H9 (cell line): ENCODE data around the gene GIPC3. TPM values are rescaled to one million over a fixed set of nuclear protein-coding genes. Genes with fewer than 3 reads are reported as not detected.

Experiments used
- DNase-seq: peaks from one replicate; pipeline ENCODE4 v3.0.0-alpha.2; 2017
- H2AFZ ChIP-seq: one replicate; pipeline ENCODE4 v1.6.1; 2013; ENCODE audit warnings: mild to moderate bottlenecking, low read length, control low read depth, moderate library complexity
- H2AK5ac ChIP-seq: 2 replicates; pipeline ENCODE4 v1.6.1; 2013; ENCODE audit warnings: low read length, control low read depth, mixed read lengths; ENCODE audit not compliant: insufficient read length
- H2BK120ac ChIP-seq: one replicate; pipeline ENCODE4 v1.6.1; 2013; ENCODE audit warnings: low read depth, mild to moderate bottlenecking, low read length, control low read depth, inconsistent platforms; ENCODE audit not compliant: poor library complexity, severe bottlenecking
- H2BK12ac ChIP-seq: 2 replicates; pipeline ENCODE4 v1.6.1; 2013; ENCODE audit warnings: low read length, control low read depth, mixed read lengths, low read depth; ENCODE audit not compliant: insufficient read length
- H2BK15ac ChIP-seq: 2 replicates; pipeline ENCODE4 v1.6.1; 2013; ENCODE audit warnings: low read depth, low read length, control low read depth
- H2BK20ac ChIP-seq: one replicate; pipeline ENCODE4 v1.6.1; 2013; ENCODE audit warnings: low read depth, mild to moderate bottlenecking, low read length, control low read depth, inconsistent platforms; ENCODE audit not compliant: poor library complexity, severe bottlenecking
- H2BK5ac ChIP-seq: 2 replicates; pipeline ENCODE4 v1.6.1; 2013; ENCODE audit warnings: low read length, control low read depth, mixed read lengths; ENCODE audit not compliant: insufficient read length
- H3K14ac ChIP-seq: 2 replicates; pipeline ENCODE4 v1.6.1; 2013; ENCODE audit warnings: low read length, control low read depth; ENCODE audit not compliant: insufficient read depth
- H3K18ac ChIP-seq: 2 replicates; pipeline ENCODE4 v1.6.1; 2013; ENCODE audit warnings: low read depth, mild to moderate bottlenecking, mixed read lengths, low read length, control low read depth; ENCODE audit not compliant: insufficient read length
- H3K23ac ChIP-seq: 2 replicates; pipeline ENCODE4 v1.6.1; 2013; ENCODE audit warnings: low read length, control low read depth, mixed read lengths, low read depth; ENCODE audit not compliant: insufficient read length
- H3K23me2 ChIP-seq: 2 replicates; pipeline ENCODE4 v1.6.1; 2013; ENCODE audit warnings: low read depth, mild to moderate bottlenecking, mixed read lengths, low read length, control low read depth; ENCODE audit not compliant: insufficient read length, poor library complexity, severe bottlenecking
- H3K27ac ChIP-seq: 2 replicates; pipeline ENCODE4 v1.5.1; 2013; ENCODE audit warnings: low read length, control low read depth, mixed read lengths, low read depth; ENCODE audit not compliant: insufficient read length
- H3K27me3 ChIP-seq: 2 replicates; pipeline ENCODE4 v1.6.1; 2013; ENCODE audit warnings: low read length, control low read depth, inconsistent platforms; ENCODE audit not compliant: insufficient read depth
- H3K4ac ChIP-seq: 2 replicates; pipeline ENCODE4 v1.6.1; 2013; ENCODE audit warnings: low read depth, mild to moderate bottlenecking, control low read depth, inconsistent platforms, low read length, moderate library complexity
- H3K4me1 ChIP-seq: 2 replicates; pipeline ENCODE4 v1.6.1; 2013; ENCODE audit warnings: low read length, control low read depth, inconsistent platforms; ENCODE audit not compliant: insufficient read depth
- H3K4me2 ChIP-seq: 2 replicates; pipeline ENCODE4 v1.6.1; 2013; ENCODE audit warnings: low read length, control low read depth, mixed read lengths; ENCODE audit not compliant: insufficient read length, insufficient read depth
- H3K56ac ChIP-seq: 2 replicates; pipeline ENCODE4 v1.6.1; 2013; ENCODE audit warnings: low read depth, mild to moderate bottlenecking, mixed read lengths, low read length, control low read depth; ENCODE audit not compliant: insufficient read length
- H3K79me1 ChIP-seq: 2 replicates; pipeline ENCODE4 v1.6.1; 2013; ENCODE audit warnings: low read depth, mild to moderate bottlenecking, moderate library complexity, low read length, control low read depth, inconsistent platforms; ENCODE audit not compliant: insufficient read depth, poor library complexity, severe bottlenecking
- H3K79me2 ChIP-seq: 2 replicates; pipeline ENCODE4 v1.6.1; 2013; ENCODE audit warnings: low read length, control low read depth, inconsistent platforms; ENCODE audit not compliant: insufficient read depth
- H3K9ac ChIP-seq: 2 replicates; pipeline ENCODE4 v1.6.1; 2013; ENCODE audit warnings: low read length, control low read depth, mixed read lengths; ENCODE audit not compliant: insufficient read length; ENCODE audit errors: extremely low read depth
- H3K9me3 ChIP-seq: one replicate; pipeline ENCODE4 v1.6.1; 2013; ENCODE audit warnings: low read depth, low read length, inconsistent platforms; ENCODE audit not compliant: control insufficient read depth
- H3T11ph ChIP-seq: one replicate; pipeline ENCODE4 v1.6.1; 2013; ENCODE audit warnings: mild to moderate bottlenecking, low read length, control low read depth, inconsistent platforms
- H4K20me1 ChIP-seq: one replicate; pipeline ENCODE4 v1.6.1; 2013; ENCODE audit not compliant: control insufficient read depth, insufficient read length, insufficient read depth
- H4K5ac ChIP-seq: 2 replicates; pipeline ENCODE4 v1.6.1; 2013; ENCODE audit warnings: low read depth, mild to moderate bottlenecking, mixed read lengths, low read length, control low read depth; ENCODE audit not compliant: insufficient read length
- H4K8ac ChIP-seq: replicated peaks from 2 replicates; pipeline ENCODE4 v1.6.1; 2013; ENCODE audit warnings: low read length, control low read depth, mixed read lengths, low read depth; ENCODE audit not compliant: insufficient read length
- H4K91ac ChIP-seq: 2 replicates; pipeline ENCODE4 v1.6.1; 2013; ENCODE audit warnings: low read depth, mild to moderate bottlenecking, moderate library complexity, mixed read lengths, low read length, control low read depth; ENCODE audit not compliant: insufficient read length
- H3K27ac Mint-ChIP-seq, 3 experiments: 2 replicates in 2 of 3; 3 replicates in 1 of 3; pipeline ENCODE4 v1.8.0; 2020 to 2021; ENCODE audit warnings: mixed read lengths in 3 of 3, mild to moderate bottlenecking in 1 of 3, moderate library complexity in 1 of 3
- H3K27me3 Mint-ChIP-seq: 2 replicates; pipeline ENCODE4 v1.8.0; 2021; ENCODE audit warnings: low read depth, mild to moderate bottlenecking, moderate library complexity, mixed read lengths
- H3K36me3 Mint-ChIP-seq, 3 experiments: 2 replicates in 2 of 3; 3 replicates in 1 of 3; pipeline ENCODE4 v1.8.0; 2020 to 2021; ENCODE audit warnings: low read depth in 3 of 3, mixed read lengths in 3 of 3; ENCODE audit not compliant: insufficient read depth in 1 of 3
- H3K4me1 Mint-ChIP-seq, 2 experiments: 2 replicates each; pipeline ENCODE4 v1.8.0; 2020; ENCODE audit warnings: mixed read lengths in 2 of 2
- H3K4me3 Mint-ChIP-seq, 2 experiments: 2 replicates in 1 of 2; 3 replicates in 1 of 2; pipeline ENCODE4 v1.8.0; 2020 to 2021; ENCODE audit warnings: mild to moderate bottlenecking in 2 of 2, mixed read lengths in 2 of 2, moderate library complexity in 1 of 2
- H3K9me3 Mint-ChIP-seq, 2 experiments: 2 replicates in 1 of 2; 3 replicates in 1 of 2; pipeline ENCODE4 v1.8.0; 2020; ENCODE audit warnings: mild to moderate bottlenecking in 2 of 2, mixed read lengths in 2 of 2, moderate library complexity in 1 of 2
- CTCF ChIP-seq: fragments of 200-600 bp; sonication (generic); conservative IDR thresholded peaks from 3 replicates; pipeline ENCODE4 v1.8.0; 2021; ENCODE audit warnings: antibody characterized with exemption, mild to moderate bottlenecking
- WGBS: extraction: QIAGEN DNeasy Blood & Tissue Kit; methylation state at CpG from one replicate; pipeline ENCODE4 v1.1.7; 2013; ENCODE audit warnings: missing lambda C conversion rate, low lambda C conversion rate, mixed read lengths; ENCODE audit not compliant: insufficient read length; ENCODE audit errors: extremely low coverage; 5-methylcytosine and 5-hydroxymethylcytosine counted together
- total RNA-seq: library from RNA; stranded (reverse); gene quantifications from 2 replicates; pipeline ENCODE4 v1.2.1, GENCODE V29; 2021

The GIPC3 gene
- total RNA-seq, 1 experiment from 2014 or later, result 1.6 TPM

DNA sequence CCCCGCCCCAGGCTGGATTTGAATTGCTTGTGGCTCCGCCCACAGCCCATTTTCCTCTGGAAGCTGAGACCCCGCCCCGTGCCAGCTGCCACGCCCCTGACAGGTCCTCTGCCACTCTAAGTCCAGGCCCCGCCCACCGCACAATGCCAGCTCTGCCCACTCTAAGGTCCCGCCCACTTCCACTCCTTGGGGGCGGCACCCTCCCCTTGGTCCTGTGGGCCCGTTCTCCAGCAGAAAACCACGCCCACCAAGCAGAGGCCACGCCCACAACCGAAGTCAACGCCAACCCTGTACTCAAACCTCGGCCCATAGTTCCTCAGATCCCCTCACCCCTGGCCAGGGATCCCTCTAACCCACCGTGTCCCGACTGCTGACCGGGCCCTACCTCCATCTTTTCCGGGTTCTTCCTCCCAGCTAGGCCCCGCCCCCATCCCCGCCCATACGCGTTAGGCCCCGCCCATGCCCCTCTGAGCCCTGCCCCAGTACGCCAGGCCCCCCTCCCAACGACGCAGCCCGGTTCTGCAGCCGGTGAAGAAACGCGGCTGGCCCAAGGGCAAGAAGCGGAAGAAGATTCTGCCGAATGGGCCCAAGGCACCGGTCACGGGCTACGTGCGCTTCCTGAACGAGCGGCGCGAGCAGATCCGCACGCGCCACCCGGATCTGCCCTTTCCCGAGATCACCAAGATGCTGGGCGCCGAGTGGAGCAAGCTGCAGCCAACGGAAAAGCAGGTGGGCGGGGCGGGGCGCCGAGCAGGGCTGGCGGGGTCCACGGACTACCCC is 11.2 kb upstream of the GIPC3 start:
- Histone ChIP-seq H4K91ac (no peak overlapping the region), H2AFZ (no peak overlapping the region), H3K4me2 (peak overlapping the region; percentile 61), H3K23ac (no peak overlapping the region), H2AK5ac (no peak overlapping the region), H2BK12ac (no peak overlapping the region), H3T11ph (no peak overlapping the region), H3K79me2 (no peaks in the 10 kb centered on the region), H3K4me1 (no peaks in the 10 kb centered on the region), H3K9me3 (no peaks in the 10 kb centered on the region), H2BK5ac (no peak overlapping the region), H3K18ac (peak overlapping the region; percentile 78), H4K5ac (no peak overlapping the region), H3K27ac (no peak overlapping the region), H3K9ac (no peak overlapping the region), H3K56ac (no peak overlapping the region), H3K14ac (no peak overlapping the region), H4K8ac (no peak overlapping the region), H3K4ac (no peak overlapping the region), H2BK15ac (no peak overlapping the region), H3K23me2 (peaks cover 13% of the 10 kb centered on the region), H2BK120ac (no peak overlapping the region), H4K20me1 (no peaks in the 10 kb centered on the region), H3K79me1 (no peaks in the 10 kb centered on the region), H2BK20ac (no peak overlapping the region), H3K27me3 (no peaks in the 10 kb centered on the region)
- Mint-ChIP-seq H3K36me3 (peaks cover 8 to 10% (median 9%) of the 10 kb centered on the region in 3 experiments), H3K4me1 (peaks cover 13 to 26% of the 10 kb centered on the region in 2 experiments), H3K4me3 (peak overlapping the region; percentile 73 to 87), H3K27ac (peak overlapping the region in 2 of 3 experiments; percentile 79 to 95; a peak in 4 of 7 replicates), H3K27me3 (peaks cover 7% of the 10 kb centered on the region), H3K9me3 (no peaks in the 10 kb centered on the region; a peak in 1 of 5 replicates)
- TF ChIP-seq CTCF, result no peak
- DNase-seq, result peak; percentile 98
- no CpG with 5 or more reads among the region's 55 CpGs for WGBS
